ENCODE measurements around the gene SGMS1. TPM values are rescaled to one million over a fixed set of nuclear protein-coding genes. Genes with fewer than 3 reads are reported as not detected.

Gene SGMS1
- total and polyA plus RNA-seq, 7 donors = 3.5 to 81.3 (median 55.7) TPM

DNA sequence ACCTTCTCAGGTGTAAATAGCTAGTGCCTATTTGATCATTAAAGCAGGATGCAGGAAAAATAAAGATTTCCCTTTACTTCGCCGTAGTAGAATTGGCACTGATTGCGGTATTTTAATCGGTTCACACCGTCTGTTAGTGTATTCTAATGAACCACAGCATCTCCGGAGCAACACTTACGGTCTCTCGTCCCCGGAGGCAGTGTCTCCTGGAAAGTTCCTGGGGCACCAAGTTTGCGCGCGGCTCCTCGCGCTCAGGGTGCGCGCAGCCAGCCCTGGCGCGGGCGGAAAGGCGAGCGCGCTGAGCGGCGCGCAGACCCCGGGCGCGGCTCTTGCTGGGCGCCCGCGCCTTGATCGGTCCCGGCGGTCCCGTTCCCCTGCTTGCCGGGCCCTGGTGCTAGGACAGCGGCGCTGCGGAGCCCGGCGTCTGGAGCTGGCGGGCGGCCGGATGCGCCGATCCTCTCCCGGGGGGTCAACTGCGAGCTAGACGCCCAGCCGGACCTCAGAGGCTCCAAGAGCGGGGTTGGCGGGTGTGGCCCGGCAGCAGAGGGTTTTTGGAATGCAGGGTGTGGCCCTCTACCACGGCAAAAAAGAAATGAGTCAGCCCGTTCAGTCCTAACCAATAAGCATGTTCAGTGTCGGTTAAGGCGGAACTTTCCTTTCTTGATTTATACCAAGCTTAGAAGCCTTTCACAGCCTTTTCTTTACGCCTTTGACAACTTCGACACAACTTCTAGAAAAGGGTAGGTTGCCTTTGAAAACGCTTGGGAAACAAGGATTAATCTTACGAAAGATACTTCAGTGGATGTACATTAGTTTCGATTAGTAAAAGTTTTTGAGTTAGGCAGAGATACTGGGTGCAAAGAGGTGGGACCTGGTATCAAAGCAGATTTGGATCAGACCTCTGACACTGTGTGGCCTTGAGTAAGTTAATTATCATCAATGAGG lies 205.6 kb downstream of the SGMS1 start:
- 1 to 2% methylated on average over 62 of the region's 62 CpGs for WGBS, 2 donors
- Histone ChIP-seq H3K4me1 (peaks cover 0 to 41% (median 20%) of the 10 kb centered on the region in 4 donors), H3K36me3 (no peaks in the 10 kb centered on the region), H3K4me3 (peak overlapping the region; percentile 50 to 75 (median 70)), H3K9me3 (no peaks in the 10 kb centered on the region), H3K27ac (peak overlapping the region; percentile 74 to 83 (median 79)), H3K27me3 (no peaks in the 10 kb centered on the region)
- TF ChIP-seq POLR2A (IDR thresholded peaks at IDR 0.05) (no peak), EP300 (IDR thresholded peaks at IDR 0.05) (no peak), POLR2AphosphoS5 (IDR thresholded peaks at IDR 0.05) (peak in 3 of 4 donors; percentile 52 to 56 (median 54))
- TF ChIP-seq, protein P1, sequence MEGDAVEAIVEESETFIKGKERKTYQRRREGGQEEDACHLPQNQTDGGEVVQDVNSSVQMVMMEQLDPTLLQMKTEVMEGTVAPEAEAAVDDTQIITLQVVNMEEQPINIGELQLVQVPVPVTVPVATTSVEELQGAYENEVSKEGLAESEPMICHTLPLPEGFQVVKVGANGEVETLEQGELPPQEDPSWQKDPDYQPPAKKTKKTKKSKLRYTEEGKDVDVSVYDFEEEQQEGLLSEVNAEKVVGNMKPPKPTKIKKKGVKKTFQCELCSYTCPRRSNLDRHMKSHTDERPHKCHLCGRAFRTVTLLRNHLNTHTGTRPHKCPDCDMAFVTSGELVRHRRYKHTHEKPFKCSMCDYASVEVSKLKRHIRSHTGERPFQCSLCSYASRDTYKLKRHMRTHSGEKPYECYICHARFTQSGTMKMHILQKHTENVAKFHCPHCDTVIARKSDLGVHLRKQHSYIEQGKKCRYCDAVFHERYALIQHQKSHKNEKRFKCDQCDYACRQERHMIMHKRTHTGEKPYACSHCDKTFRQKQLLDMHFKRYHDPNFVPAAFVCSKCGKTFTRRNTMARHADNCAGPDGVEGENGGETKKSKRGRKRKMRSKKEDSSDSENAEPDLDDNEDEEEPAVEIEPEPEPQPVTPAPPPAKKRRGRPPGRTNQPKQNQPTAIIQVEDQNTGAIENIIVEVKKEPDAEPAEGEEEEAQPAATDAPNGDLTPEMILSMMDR (IDR thresholded peaks at IDR 0.05) = no peak
- intact Hi-C loops (cut with DNase I) = loop anchor here (2.0 to 5.0 kb wide), 2 partner anchors 51 to 207 kb away; no protein-coding TSS in a partner anchor
- peak; percentile 81 for DNase-seq

GRCh38 chr10:50417486-50417885 lies 206.3 kb downstream of the SGMS1 start:
- H3K36me3 ChIP-seq = no peaks in the 10 kb centered on the region
- H3K4me1 ChIP-seq = peaks cover 0 to 47% (median 23%) of the 10 kb centered on the region in 4 donors
- H3K27me3 ChIP-seq = no peaks in the 10 kb centered on the region
- peak in 1 of 4 donors; percentile 22 for TF ChIP-seq POLR2AphosphoS5 (IDR thresholded peaks at IDR 0.05)
- TF ChIP-seq, protein P1 (IDR thresholded peaks at IDR 0.05) = no peak
- H3K27ac ChIP-seq = peak overlapping the region; percentile 74 to 83 (median 79)
- H3K4me3 ChIP-seq = peak overlapping the region; percentile 50 to 75 (median 70)
- DNase-seq = no peak
- intact Hi-C loops (cut with DNase I) = loop anchor here (2.0 to 5.0 kb wide), 2 partner anchors 50 to 207 kb away; no protein-coding TSS in a partner anchor
- H3K9me3 ChIP-seq = no peaks in the 10 kb centered on the region
- 45 to 54% methylated on average over 6 of the region's 6 CpGs for WGBS, 2 donors

DNA sequence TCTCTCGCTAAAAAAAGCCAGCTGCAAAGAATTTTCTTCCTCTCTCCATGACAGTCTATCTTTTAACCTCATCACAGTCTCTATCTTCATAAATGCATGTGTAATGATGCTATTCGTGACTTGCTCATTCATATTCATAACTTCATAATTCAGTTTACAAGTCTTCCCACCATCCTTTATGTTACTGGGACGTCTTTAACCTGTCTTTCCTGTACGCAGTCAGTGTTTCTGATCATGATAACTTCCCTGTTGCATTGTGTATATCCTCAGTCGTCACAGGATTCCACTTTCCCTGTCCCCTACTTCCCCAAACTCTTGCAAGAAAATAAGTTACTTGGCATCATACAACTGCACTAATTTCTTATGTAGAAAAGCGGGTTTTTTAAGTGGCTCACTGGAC lies 206.9 kb downstream of the SGMS1 start:
- TF ChIP-seq, protein P1 (IDR thresholded peaks at IDR 0.05) = no peak
- TF ChIP-seq EP300 (IDR thresholded peaks at IDR 0.05) = no peak
- no peak for TF ChIP-seq POLR2A (IDR thresholded peaks at IDR 0.05)
- no peak for TF ChIP-seq POLR2AphosphoS5 (IDR thresholded peaks at IDR 0.05)
- Histone ChIP-seq H3K27ac (no peak overlapping the region), H3K4me1 (peaks cover 0 to 46% (median 23%) of the 10 kb centered on the region in 4 donors), H3K36me3 (no peaks in the 10 kb centered on the region), H3K4me3 (peak overlapping the region in 3 of 4 donors; percentile 70 to 75 (median 70)), H3K9me3 (no peaks in the 10 kb centered on the region), H3K27me3 (no peaks in the 10 kb centered on the region)
- DNase-seq = no peak
- intact Hi-C loops (cut with DNase I) = loop anchor here (2.0 to 5.0 kb wide), 2 partner anchors 50 to 208 kb away; no protein-coding TSS in a partner anchor
- WGBS, 2 donors = 71 to 82% methylated on average over 6 of the region's 6 CpGs

GRCh38 chr10:50416181-50416824 lies 207.5 kb downstream of the SGMS1 start:
- no peaks in the 10 kb centered on the region for H3K27me3 ChIP-seq
- WGBS, 2 donors = 60 to 76% methylated on average over 2 of the region's 2 CpGs
- TF ChIP-seq POLR2A (IDR thresholded peaks at IDR 0.05) (no peak), EP300 (IDR thresholded peaks at IDR 0.05) (no peak), POLR2AphosphoS5 (IDR thresholded peaks at IDR 0.05) (no peak)
- TF ChIP-seq, protein P1 (IDR thresholded peaks at IDR 0.05) = no peak
- intact Hi-C loops (cut with DNase I) = loop anchor here (2.0 to 5.0 kb wide), 2 partner anchors 49 to 208 kb away; no protein-coding TSS in a partner anchor
- no peaks in the 10 kb centered on the region for H3K9me3 ChIP-seq
- H3K27ac ChIP-seq = no peak overlapping the region
- H3K36me3 ChIP-seq = no peaks in the 10 kb centered on the region
- peak overlapping the region in 2 of 4 donors; percentile 70 for H3K4me3 ChIP-seq
- peaks cover 0 to 45% (median 23%) of the 10 kb centered on the region in 4 donors for H3K4me1 ChIP-seq
- DNase-seq = no peak
